HL-60/S4 treated with retinoic acid at 250 ng/mL for 4 days and 3 days (cell line): ENCODE results near the gene APRT.
"Not testable (repeated sequence)": the region's sequence is repeated elsewhere in the genome, so short reads cannot be mapped to it uniquely, and the experiment has no call there.

Experiments used
- in situ Hi-C: fragments of 300-500 bp; cut with MboI; formaldehyde crosslinking; loops from 2 replicates; pipeline ENCODE4 v1.7.0; 2022; ENCODE audit warnings: low sequenced_read_pairs

APRT gene

GRCh38 chr16:88790312-88791211 is 21.2 kb downstream of the APRT start:
- in situ Hi-C loops = no loop called here

- in situ Hi-C loops = no loop called here
Measured at GRCh38 chr16:88789594-88789993, 22.1 kb downstream of the APRT start.

DNA sequence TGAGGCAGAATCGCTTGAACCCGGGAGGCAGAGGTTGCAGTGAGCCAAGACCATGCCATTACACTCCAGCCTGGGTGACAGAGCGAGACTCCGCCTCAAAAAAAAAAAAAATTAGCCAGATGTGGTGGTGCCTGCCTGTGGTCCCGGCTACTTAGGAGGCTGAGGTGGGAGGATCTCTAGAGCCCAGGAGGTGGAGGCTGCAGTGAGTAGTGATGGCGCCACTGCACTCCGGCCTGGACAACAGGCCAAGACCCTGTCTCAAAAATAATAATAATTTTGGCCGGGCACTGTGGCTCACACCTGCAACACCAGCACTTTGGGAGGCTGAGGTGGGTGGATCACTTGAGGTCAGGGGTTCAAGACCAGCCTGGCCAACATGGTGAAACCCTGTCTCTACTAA is 23.0 kb downstream of the APRT start:
- in situ Hi-C loops = not testable (repeated sequence)

GRCh38 chr16:88787579-88788314 is 24.0 kb downstream of the APRT start:
- in situ Hi-C loops = no loop called here

GRCh38 chr16:88785106-88785924 is 26.4 kb downstream of the APRT start, which contains the start of gene PIEZO1:
Gene PIEZO1, minus strand, starts transcription at chr16:88785220. Its CDS starts 256 bp downstream, at chr16:88784964.
- in situ Hi-C loops = no loop called here

DNA sequence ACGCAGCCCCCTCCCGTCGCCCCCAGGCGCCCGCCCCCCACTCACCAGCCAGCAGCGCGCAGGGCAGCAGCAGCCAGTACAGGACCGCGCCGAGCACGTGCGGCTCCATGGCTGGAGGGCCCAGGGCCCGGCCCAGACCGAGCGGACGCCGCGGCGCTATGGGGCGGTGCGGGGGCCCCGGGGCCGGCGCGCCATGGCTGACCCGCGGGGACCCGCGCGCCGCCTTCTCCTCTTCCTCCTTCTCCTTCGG is 26.9 kb downstream of the APRT start:
- in situ Hi-C loops = no loop called here

DNA sequence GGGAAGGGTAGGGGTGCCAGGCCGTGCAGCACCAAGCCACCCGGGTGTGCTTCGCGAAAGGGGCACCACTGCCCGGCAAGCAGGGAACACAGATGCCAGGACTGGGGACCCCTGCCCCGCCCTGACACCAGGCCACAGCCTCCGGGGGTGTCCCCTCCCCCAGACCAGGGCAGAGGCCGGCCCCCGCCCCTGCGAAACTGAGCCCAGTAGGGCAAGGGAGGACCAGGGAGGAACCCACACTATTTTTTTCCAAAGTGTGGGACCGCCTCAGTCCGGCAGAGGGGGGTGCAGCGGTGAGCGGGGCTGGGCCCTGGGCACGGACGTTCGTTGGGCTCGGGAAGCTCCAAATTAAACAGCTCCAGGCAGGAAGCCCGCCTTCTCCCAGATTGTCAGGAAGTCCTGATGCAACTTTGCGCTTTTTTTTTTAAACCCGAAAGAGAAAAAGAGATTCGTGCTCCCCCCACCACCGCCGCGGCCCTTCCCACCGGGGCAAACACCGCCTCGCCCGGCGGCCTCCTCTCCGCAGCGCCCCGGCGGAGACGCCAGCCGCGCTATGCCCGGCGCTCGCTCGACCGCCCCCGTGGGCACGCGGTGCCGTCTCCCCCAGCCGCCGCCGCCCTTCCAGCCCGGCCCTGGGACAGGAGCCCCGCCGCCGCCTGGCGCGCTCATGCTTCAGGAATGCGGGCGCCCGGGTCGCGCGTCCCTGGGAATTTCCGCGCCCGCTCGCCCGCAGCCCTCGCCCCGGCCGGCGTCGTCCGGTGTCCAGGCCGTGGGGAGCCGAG is 27.5 kb downstream of the APRT start:
- in situ Hi-C loops = no loop called here

GRCh38 chr16:88783391-88784073 is 28.2 kb downstream of the APRT start:
- in situ Hi-C loops = no loop called here

GRCh38 chr16:88782454-88783390 is 29.0 kb downstream of the APRT start:
- in situ Hi-C loops = no loop called here

DNA sequence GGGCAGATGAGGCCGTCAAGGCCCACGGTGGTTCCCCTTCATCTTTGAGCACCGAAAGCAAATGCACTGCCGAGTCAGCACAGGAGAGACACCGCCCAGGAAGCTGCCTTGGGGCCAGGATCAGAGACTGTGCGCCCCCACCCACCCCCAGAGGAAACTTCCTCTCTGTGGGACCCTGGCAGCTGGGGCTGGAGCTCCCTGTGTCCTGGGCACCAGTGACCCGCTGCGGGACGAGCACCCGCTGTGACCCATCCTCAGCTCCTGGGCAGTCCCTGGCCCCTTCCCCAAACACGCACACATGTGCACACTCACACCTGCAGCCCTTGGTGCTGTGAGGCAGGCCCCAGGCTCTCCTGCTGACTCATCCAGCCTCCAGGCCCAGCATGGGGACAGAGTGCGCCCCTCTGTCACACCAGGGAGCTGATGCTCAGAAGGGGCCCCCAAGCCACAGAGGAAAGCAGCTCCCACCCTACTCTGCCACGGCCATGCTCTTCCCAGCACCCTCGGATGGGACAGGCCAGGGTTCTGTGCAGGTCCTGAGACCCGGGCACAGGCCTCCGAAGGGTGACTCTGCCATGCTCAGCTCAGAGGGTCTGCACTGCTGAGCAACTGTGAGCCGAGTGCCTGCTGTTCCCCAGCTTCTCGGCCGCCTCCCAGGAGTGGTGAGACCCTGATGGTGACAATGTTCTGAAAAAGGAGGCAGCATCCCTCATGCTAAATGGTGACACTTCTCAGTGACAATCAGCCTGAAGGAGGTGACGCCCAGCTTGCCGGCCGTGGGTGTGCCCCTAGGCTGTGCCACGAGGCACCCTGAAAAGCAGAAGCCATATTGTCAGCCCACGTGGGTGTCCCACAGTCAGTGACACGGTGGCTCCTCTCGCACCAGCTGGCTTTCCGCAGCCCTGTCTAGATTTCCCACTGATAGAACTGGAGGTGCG is 30.3 kb downstream of the APRT start:
- in situ Hi-C loops = no loop called here

GRCh38 chr16:88780142-88781062 is 31.3 kb downstream of the APRT start:
- in situ Hi-C loops = no loop called here

GRCh38 chr16:88779406-88780141 is 32.2 kb downstream of the APRT start:
- in situ Hi-C loops = no loop called here

DNA sequence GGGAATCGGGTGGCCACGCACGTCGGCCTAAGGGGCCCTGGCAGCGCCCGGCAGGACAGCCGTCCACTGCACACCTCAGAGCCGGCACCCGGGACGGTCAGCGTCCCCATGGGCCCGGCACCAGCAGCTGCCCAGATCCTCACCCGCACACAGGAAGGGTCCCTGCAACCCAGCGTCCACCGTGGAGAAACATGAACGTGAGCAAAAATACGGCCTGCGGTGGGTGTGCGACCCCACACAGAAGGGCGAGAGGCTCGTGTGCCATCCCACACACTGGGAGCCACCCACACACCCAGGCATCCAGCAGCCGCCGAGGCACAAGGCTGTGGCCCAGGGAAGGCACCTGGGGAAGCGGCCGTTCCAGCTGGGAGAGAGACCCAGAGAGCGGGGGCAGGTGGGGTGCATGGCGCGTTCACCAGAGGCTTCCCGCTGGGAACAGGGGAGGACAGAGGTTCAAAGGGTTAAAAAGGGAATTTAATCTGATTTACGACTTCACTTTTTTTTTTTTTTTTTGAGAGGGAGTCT is 33.1 kb downstream of the APRT start:
- in situ Hi-C loops = no loop called here

DNA sequence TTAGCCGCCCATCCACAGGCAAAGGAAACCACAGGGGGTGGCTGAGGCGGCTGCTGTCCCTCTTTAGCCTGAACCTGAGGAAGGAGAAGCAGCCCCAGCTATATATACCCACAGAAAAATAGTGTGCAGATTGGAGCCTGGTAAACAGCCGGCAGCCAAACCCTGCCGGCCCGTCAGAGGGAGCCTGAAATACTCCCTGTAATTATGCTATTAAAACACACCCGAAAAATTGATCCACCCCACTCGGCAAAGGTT is 33.5 kb downstream of the APRT start:
- in situ Hi-C loops = no loop called here

DNA sequence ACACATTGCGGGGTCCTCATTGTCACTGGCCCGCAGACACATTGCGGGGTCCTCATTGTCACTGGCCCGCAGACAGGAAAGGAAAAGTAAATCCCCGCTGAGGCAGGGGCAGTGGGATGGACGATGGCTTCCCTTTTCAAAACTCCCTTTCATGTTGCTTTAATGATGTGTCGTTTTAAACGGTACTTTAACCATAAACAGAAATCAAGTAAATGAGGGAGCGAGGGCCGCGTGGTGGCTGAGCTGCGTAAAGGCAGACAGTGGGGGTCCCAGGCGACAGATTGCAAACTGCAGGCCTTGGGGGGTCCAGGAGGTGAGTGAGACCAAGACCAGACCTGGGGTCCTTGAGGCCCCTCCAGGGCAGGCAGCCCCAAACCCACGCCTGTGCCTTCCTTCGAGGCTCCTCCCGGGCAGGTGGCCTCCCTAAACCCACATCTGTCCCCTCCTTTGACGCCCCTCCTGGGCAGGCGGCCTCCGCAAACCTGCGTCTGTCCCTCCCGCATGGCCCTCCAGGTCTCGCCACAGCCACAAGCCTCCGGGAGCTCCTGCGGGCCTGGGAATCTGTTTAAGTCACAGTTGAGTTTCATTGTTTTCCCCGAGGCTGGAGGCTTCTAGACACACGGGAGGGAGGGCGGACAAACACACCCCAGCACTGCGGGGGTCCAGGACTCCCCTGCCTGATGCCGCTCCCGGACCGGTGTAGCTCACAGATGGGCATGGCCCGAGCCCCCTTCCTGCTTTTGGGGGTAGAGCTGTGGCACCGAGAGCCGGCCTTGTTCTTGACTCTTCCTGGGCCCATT is 34.1 kb downstream of the APRT start:
- in situ Hi-C loops = no loop called here
